ENCODE results near the gene SLC9A1.

DNA sequence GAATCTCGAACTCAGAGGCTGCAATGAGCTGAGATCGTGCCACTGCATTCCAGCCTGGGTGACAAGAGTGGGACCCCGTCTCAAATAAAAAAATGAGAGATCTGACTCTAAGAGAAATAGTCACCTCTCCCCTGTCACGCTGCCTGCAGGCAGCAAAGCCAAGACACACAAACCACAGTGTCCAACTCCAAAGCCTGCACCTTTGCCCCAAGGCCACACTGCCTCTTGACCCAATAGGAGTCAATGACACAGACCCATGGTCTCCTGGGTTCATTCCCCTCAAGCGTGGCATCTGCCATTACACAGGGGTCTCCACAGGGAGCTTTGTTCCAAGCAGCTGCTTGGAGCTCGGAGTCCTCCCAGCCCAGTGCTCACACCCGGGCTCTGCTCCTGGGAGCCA lies 46.3 kb downstream of the SLC9A1 start:
- TF ChIP-seq, protein P1, sequence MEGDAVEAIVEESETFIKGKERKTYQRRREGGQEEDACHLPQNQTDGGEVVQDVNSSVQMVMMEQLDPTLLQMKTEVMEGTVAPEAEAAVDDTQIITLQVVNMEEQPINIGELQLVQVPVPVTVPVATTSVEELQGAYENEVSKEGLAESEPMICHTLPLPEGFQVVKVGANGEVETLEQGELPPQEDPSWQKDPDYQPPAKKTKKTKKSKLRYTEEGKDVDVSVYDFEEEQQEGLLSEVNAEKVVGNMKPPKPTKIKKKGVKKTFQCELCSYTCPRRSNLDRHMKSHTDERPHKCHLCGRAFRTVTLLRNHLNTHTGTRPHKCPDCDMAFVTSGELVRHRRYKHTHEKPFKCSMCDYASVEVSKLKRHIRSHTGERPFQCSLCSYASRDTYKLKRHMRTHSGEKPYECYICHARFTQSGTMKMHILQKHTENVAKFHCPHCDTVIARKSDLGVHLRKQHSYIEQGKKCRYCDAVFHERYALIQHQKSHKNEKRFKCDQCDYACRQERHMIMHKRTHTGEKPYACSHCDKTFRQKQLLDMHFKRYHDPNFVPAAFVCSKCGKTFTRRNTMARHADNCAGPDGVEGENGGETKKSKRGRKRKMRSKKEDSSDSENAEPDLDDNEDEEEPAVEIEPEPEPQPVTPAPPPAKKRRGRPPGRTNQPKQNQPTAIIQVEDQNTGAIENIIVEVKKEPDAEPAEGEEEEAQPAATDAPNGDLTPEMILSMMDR (IDR thresholded peaks at IDR 0.05) = no peak
- TF ChIP-seq POLR2AphosphoS5 (IDR thresholded peaks at IDR 0.05) = no peak
